Activated T-cell treated with anti-CD3 and anti-CD28 coated beads for 24 hours (primary cell): ENCODE data around the gene ZXDC.

Experiments
- DNase-seq: peaks from one replicate; pipeline ENCODE4 v3.0.0-alpha.2; 2020; ENCODE audit warnings: low read depth

The ZXDC gene

DNA sequence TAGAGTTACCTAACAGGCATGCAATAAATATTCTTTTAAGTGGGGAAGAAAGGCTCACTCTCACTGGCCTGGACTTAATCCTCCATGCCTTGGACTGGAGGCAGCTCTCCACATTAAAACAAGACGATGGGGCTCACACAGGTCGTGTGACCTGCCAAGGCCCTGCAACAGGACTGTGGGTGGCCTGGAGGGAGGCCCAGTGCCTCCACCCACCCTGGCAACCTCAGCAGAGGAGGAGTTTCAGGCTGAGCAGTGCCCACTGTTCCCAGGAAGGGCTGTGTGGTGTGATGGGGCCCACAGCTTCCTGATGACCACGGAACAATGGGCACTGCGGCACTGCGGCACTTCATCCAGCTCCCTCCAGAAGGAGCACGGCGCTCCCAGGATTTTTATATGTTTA is 36.3 kb upstream of the ZXDC start:
- DNase-seq: no peak

DNA sequence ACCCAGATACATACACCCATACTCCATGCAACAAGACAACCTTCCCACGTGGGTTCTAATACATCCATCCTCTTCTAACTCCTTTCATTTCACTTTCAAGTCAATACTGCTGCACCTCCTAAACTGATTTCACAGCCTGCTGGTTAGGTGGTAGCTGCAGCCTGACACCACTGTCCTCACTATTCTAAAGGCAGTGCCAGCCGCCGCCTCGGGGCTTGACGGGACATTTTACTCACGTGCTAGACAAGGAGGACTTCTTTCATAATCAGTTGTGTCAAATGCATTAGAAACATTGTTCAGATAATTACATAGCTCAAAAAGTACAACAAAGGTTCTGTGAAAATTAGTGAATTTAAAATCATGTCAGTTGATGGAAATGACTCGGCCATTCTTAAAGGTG is 35.6 kb upstream of the ZXDC start:
- DNase-seq: no peak

GRCh38 chr3:126510308-126510910 is 34.7 kb upstream of the ZXDC start:
- DNase-seq: no peak

DNA sequence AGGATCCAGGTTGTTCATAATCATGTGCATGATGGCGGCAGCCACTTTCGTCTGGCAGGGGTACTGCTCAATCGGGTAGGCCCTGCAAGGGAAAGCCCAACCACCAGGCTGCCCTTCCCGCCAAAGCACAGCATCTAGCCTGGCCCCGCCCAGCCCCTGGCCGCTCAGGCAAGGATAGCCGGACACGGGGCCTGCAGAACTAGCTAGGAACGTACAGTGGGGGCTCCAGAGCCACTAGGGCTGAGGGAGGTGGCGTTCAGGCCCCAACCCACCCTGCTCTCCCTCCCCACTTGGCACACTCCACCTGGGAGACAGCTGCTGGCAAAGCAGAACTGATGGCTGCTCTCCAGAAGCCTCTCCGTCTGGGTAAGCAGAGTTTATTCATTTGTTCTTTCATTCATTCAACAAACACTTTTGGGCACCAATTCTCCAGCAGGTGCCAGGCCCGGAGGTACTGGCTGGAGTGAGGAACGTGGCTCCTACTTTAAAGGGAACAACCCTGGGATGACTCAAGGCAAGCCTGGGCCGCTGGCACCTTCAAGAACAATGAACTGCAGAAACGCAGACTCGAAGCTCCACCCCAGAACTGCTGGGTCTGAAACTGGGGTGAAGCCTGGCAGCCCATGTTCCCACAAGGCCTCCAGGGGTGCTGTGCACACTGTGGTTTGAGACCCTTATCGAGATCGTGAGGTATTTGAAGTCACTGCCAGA is 34.1 kb upstream of the ZXDC start:
- no peak for DNase-seq

DNA sequence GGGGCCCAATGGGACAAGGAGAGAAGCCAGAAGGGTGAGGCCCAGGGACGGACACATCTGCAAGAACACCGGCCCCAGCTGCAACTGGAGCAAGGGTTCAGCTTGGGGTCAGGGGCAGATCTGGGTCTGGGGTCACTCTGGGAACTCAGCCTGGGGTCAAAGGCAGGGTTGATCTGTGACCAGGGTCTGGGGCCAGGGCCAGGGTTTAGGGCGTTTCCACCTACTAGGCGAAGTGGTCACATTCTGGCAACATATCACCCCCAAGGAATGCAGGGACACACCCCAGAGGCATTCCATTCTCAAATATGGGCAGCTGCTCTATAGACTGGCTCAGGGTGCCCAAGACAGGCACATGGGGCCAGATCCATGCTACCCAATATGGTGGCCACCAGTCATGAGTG is 32.9 kb upstream of the ZXDC start:
- no peak for DNase-seq

DNA sequence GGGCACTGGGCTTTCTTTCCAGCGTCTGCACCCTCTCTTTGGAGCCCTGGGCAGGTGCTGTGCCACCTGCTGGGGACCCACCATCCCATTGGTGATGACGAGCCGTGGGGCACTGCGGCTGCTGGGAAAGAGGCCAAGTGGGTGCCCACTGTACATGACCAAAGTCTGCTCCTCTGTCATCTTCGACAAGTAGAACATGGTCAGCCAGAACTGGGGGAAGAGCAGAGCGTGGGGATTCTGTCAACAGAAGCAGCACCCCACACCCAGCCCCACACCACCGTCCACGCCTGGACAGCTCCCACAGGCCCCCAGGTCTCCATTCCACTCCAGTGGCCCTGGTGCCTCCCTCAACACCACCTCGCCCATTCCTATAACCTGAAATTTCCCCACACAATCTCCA is 32.2 kb upstream of the ZXDC start:
- DNase-seq: no peak

DNA sequence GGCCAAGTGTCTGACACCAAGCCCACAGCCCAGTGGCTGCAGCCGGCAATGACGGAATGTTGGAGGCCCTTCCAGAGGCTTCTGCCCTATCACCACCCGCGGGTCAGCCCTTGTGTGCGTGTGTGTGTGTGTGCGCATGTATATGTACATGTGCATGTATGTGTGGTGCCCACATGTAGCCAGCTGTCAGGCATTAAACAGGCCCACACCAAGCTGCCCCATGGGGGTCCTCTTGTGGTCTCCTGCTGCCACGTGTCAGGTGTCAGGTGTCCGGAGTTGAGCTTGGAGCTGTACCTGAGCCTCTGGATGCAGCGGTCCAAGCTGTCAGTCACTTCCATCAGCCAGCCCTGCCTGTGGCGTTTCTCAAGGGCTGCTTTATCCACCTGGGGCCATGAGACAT is 28.0 kb upstream of the ZXDC start:
- no peak for DNase-seq

- no peak for DNase-seq
These were observed 27.0 kb upstream of the ZXDC start for GRCh38 chr3:126502656-126503055.

DNA sequence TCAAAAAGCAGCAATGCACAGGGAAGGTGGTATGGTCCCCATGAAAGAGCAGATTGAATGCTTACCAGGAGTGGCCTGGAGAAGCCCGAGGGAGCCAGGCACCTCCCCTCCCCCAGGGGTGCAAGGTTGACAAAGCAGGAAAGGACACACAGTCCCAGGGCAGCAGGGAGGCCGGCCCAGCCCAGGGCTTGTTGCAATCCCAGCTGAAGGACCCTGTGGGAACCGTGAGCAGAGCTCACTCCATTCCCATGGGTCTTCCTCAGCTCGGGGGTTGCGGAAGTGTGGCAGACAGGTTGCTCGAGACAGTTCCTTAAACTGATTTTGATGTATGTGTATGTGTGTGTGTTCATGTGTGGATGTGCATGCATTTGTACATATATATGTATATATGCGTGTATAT is 26.0 kb upstream of the ZXDC start:
- DNase-seq: no peak

- DNase-seq: no peak
These were observed 25.4 kb upstream of the ZXDC start for GRCh38 chr3:126501054-126501453.

DNA sequence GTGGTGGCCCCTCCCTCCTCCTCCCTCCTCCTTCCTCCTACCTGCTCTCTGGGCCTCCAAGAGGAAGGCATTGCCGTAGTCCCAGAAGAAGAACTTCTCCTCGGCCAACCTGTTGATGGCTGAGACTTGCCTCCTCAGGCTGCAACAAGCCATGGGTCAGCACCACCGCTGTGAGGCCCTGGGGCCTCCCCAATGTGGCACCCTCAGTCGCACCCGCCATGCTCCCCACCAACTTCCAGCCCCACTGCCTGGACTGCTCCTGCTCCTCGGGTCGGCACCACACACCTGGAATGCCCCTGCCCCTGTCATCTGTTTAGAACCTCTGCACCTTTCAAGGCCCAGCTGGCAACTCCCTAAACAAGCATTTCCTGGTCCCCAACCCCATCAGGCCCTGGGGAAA is 24.3 kb upstream of the ZXDC start:
- no peak for DNase-seq

GRCh38 chr3:126499401-126499800 is 23.7 kb upstream of the ZXDC start:
- DNase-seq: no peak

GRCh38 chr3:126498929-126499328 is 23.2 kb upstream of the ZXDC start:
- DNase-seq: no peak

GRCh38 chr3:126498461-126498860 is 22.8 kb upstream of the ZXDC start:
- no peak for DNase-seq

GRCh38 chr3:126497956-126498355 is 22.3 kb upstream of the ZXDC start:
- DNase-seq: no peak

GRCh38 chr3:126496894-126497850 is 21.5 kb upstream of the ZXDC start:
- no peak for DNase-seq

GRCh38 chr3:126495786-126496185 is 20.1 kb upstream of the ZXDC start:
- DNase-seq: no peak

GRCh38 chr3:126494970-126495230 is 19.2 kb upstream of the ZXDC start:
- DNase-seq: no peak

GRCh38 chr3:126494204-126494969 is 18.7 kb upstream of the ZXDC start:
- DNase-seq: no peak

- no peak for DNase-seq
These were observed 18.0 kb upstream of the ZXDC start for GRCh38 chr3:126493739-126494138.

- DNase-seq: no peak
These were observed 17.4 kb upstream of the ZXDC start for GRCh38 chr3:126493051-126493450.

DNA sequence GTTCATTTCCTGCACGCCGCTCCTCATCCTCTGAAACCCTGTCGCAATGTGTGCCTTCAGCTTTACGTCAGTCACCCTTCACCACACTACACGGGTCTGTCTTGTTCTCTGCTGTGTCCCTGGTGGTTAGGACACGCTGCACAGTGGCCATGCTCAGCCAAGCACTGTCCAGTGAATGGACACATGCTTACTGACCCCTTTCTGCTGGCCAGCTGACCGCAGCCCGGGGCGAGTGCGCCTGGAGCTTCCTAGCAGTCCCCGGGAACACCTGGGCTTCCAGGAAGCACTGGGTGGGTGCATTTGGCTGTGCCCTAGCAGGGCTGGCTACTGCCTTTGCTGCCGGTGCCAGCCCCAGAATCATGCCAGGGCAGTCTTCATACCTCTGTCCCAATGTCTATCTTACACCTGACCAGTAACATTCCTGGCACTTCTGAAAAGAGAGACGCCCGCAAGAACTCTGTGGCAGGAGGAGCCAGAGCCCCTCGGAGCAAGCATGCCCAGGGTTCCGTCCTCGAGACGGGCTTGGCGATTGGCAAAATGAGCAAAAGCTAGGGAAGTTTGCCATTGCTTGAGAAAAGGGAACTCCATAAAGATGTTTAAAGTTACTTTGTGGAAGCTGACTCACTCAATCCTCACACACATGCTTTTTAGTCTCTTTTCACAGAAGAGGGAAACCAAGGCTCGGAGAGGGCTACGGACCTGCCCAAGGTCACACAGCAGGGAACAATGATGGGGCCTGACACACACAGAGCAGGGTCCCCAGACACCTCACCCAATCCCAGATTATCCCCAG is 15.7 kb upstream of the ZXDC start:
- no peak for DNase-seq
